Keratinocyte (primary cell): Measurements from ENCODE around the gene MAML2.

Experiments used
- CTCF ChIP-seq, 3 experiments: IDR thresholded peaks in 1 of 3; conservative IDR thresholded peaks in 1 of 3; optimal IDR thresholded peaks in 1 of 3; 2 replicates in 2 of 3; 3 replicates in 1 of 3; pipeline versions ENCODE3 to v1.5.1; 2011; ENCODE audit warnings: low read length in 3 of 3, mild to moderate bottlenecking in 3 of 3, moderate library complexity in 2 of 3, control low read depth in 1 of 3, inconsistent platforms in 1 of 3; ENCODE audit not compliant: insufficient read depth in 2 of 3; ENCODE audit errors: extremely low read depth in 1 of 3
- EZH2 ChIP-seq: IDR thresholded peaks from one replicate; pipeline ENCODE4 v1.6.1; 2012; ENCODE audit warnings: inconsistent platforms, mild to moderate bottlenecking, low read length, moderate library complexity

GRCh38 chr11:96288915-96289314, 54.1 kb downstream of the MAML2 start:
- TF ChIP-seq CTCF (optimal IDR thresholded peaks at IDR 0.05 in 1 of 3, IDR thresholded peaks at IDR 0.05 in 1 of 3, conservative IDR thresholded peaks at IDR 0.05 in 1 of 3; ENCODE audit: extremely low read depth in 1 of 3, insufficient read depth in 2 of 3, low read length in 3 of 3): no peak
- TF ChIP-seq EZH2: no peak
